ENCODE measurements around the gene ARPC2. TPM values are rescaled to one million over a fixed set of nuclear protein-coding genes. Genes with fewer than 3 reads are reported as not detected.
"Not testable (repeated sequence)": the region's sequence is repeated elsewhere in the genome, so short reads cannot be mapped to it uniquely, and the experiment has no call there.

Gene ARPC2
- total RNA-seq, 1 experiment from 2014 or later = 568 TPM

GRCh38 chr2:218270721-218271486, 53.9 kb downstream of the ARPC2 start:
- peak overlapping the region; percentile 53 for H3K27ac ChIP-seq (ENCODE audit: low read length)
- H3K9me2 ChIP-seq (replicated peaks; ENCODE audit: insufficient read depth, low read length) = no peaks in the 10 kb centered on the region
- H3K4me3 ChIP-seq (ENCODE audit: low read length) = peak overlapping the region; percentile 98
- H3K4me2 ChIP-seq (ENCODE audit: low read depth, low read length, poor library complexity, severe bottlenecking) = peak overlapping the region; percentile 83
- H3K9me3 ChIP-seq (ENCODE audit: low read length) = no peaks in the 10 kb centered on the region
- H3K27me3 ChIP-seq (ENCODE audit: low read length) = no peaks in the 10 kb centered on the region
- DNase-seq = peak; percentile 71
- H3K9ac ChIP-seq (ENCODE audit: low read length) = peak overlapping the region; percentile 94
- peaks cover 9% of the 10 kb centered on the region; the same call in 1 of the 2 replicates for H4K20me1 ChIP-seq (ENCODE audit: insufficient read depth, low read depth, low read length)
- H3K4me1 ChIP-seq (ENCODE audit: low read length) = peaks cover 25% of the 10 kb centered on the region
- H3K36me3 ChIP-seq (ENCODE audit: insufficient read depth, low read length) = peaks cover 14% of the 10 kb centered on the region; the same call in 1 of the 2 replicates
- H3K79me2 ChIP-seq (ENCODE audit: low read length) = peaks cover 18% of the 10 kb centered on the region
- H2AFZ ChIP-seq (ENCODE audit: low read length) = peak overlapping the region; percentile 63; the same call in 1 of the 2 replicates

GRCh38 chr2:218271487-218271797, 54.5 kb downstream of the ARPC2 start:
- Histone ChIP-seq H3K9me3 (ENCODE audit: low read length) (no peaks in the 10 kb centered on the region), H3K9me2 (replicated peaks; ENCODE audit: insufficient read depth, low read length) (no peaks in the 10 kb centered on the region), H3K27me3 (ENCODE audit: low read length) (no peaks in the 10 kb centered on the region), H2AFZ (ENCODE audit: low read length) (no peak overlapping the region), H3K4me3 (ENCODE audit: low read length) (peak overlapping the region; percentile 98), H3K27ac (ENCODE audit: low read length) (no peak overlapping the region; the same call in 1 of the 2 replicates), H3K4me2 (ENCODE audit: low read depth, low read length, poor library complexity, severe bottlenecking) (peak overlapping the region; percentile 83), H3K9ac (ENCODE audit: low read length) (peak overlapping the region; percentile 94), H3K4me1 (ENCODE audit: low read length) (peaks cover 25% of the 10 kb centered on the region), H3K79me2 (ENCODE audit: low read length) (peaks cover 18% of the 10 kb centered on the region), H3K36me3 (ENCODE audit: insufficient read depth, low read length) (peaks cover 13% of the 10 kb centered on the region; the same call in 1 of the 2 replicates), H4K20me1 (ENCODE audit: insufficient read depth, low read depth, low read length) (peaks cover 9% of the 10 kb centered on the region; the same call in 1 of the 2 replicates)
- no peak for DNase-seq

- Histone ChIP-seq H3K9ac (ENCODE audit: low read length) (peak overlapping the region; percentile 94), H4K20me1 (ENCODE audit: insufficient read depth, low read depth, low read length) (peaks cover 9% of the 10 kb centered on the region; the same call in 1 of the 2 replicates), H3K36me3 (ENCODE audit: insufficient read depth, low read length) (peaks cover 8% of the 10 kb centered on the region; the same call in 1 of the 2 replicates), H3K4me2 (ENCODE audit: low read depth, low read length, poor library complexity, severe bottlenecking) (peak overlapping the region; percentile 83), H3K27me3 (ENCODE audit: low read length) (no peaks in the 10 kb centered on the region), H3K4me3 (ENCODE audit: low read length) (peak overlapping the region; percentile 98), H3K79me2 (ENCODE audit: low read length) (peaks cover 18% of the 10 kb centered on the region), H3K9me2 (replicated peaks; ENCODE audit: insufficient read depth, low read length) (no peaks in the 10 kb centered on the region), H3K4me1 (ENCODE audit: low read length) (peaks cover 25% of the 10 kb centered on the region), H3K27ac (ENCODE audit: low read length) (no peak overlapping the region; the same call in 1 of the 2 replicates), H3K9me3 (ENCODE audit: low read length) (no peaks in the 10 kb centered on the region), H2AFZ (ENCODE audit: low read length) (no peak overlapping the region)
- no peak for DNase-seq
These were observed 55.0 kb downstream of the ARPC2 start for GRCh38 chr2:218271865-218272530.

GRCh38 chr2:218272531-218273212, 55.7 kb downstream of the ARPC2 start:
- peak; percentile 95 for DNase-seq
- H3K4me1 ChIP-seq (ENCODE audit: low read length) = peaks cover 25% of the 10 kb centered on the region
- no peaks in the 10 kb centered on the region for H3K9me3 ChIP-seq (ENCODE audit: low read length)
- H4K20me1 ChIP-seq (ENCODE audit: insufficient read depth, low read depth, low read length) = peaks cover 9% of the 10 kb centered on the region; the same call in 1 of the 2 replicates
- peaks cover 8% of the 10 kb centered on the region; the same call in 1 of the 2 replicates for H3K36me3 ChIP-seq (ENCODE audit: insufficient read depth, low read length)
- H2AFZ ChIP-seq (ENCODE audit: low read length) = no peak overlapping the region
- no peaks in the 10 kb centered on the region for H3K27me3 ChIP-seq (ENCODE audit: low read length)
- peak overlapping the region; percentile 9; the same call in 1 of the 2 replicates for H3K9ac ChIP-seq (ENCODE audit: low read length)
- H3K4me3 ChIP-seq (ENCODE audit: low read length) = peak overlapping the region; percentile 98; the same call in 1 of the 2 replicates
- no peaks in the 10 kb centered on the region for H3K9me2 ChIP-seq (replicated peaks; ENCODE audit: insufficient read depth, low read length)
- peak overlapping the region; percentile 83 for H3K4me2 ChIP-seq (ENCODE audit: low read depth, low read length, poor library complexity, severe bottlenecking)
- H3K79me2 ChIP-seq (ENCODE audit: low read length) = peaks cover 18% of the 10 kb centered on the region
- no peak overlapping the region; the same call in 1 of the 2 replicates for H3K27ac ChIP-seq (ENCODE audit: low read length)

- not testable (repeated sequence) for DNase-seq; H3K27me3 ChIP-seq (ENCODE audit: low read length); H3K4me3 ChIP-seq (ENCODE audit: low read length); H2AFZ ChIP-seq (ENCODE audit: low read length); H3K36me3 ChIP-seq (ENCODE audit: insufficient read depth, low read length); H3K9me2 ChIP-seq (replicated peaks; ENCODE audit: insufficient read depth, low read length); H3K27ac ChIP-seq (ENCODE audit: low read length); H3K9ac ChIP-seq (ENCODE audit: low read length); H3K9me3 ChIP-seq (ENCODE audit: low read length); H4K20me1 ChIP-seq (ENCODE audit: insufficient read depth, low read depth, low read length)
- H3K4me2 ChIP-seq (ENCODE audit: low read depth, low read length, poor library complexity, severe bottlenecking) = peak overlapping the region; percentile 41
- H3K79me2 ChIP-seq (ENCODE audit: low read length) = peaks cover 18% of the 10 kb centered on the region
- H3K4me1 ChIP-seq (ENCODE audit: low read length) = peaks cover 25% of the 10 kb centered on the region
These were observed 56.4 kb downstream of the ARPC2 start for GRCh38 chr2:218273214-218273907.

GRCh38 chr2:218273908-218274249, 56.9 kb downstream of the ARPC2 start:
- Histone ChIP-seq H3K9ac (ENCODE audit: low read length) (no peak overlapping the region), H3K9me2 (replicated peaks; ENCODE audit: insufficient read depth, low read length) (no peaks in the 10 kb centered on the region), H3K27me3 (ENCODE audit: low read length) (no peaks in the 10 kb centered on the region), H3K27ac (ENCODE audit: low read length) (no peak overlapping the region), H3K9me3 (ENCODE audit: low read length) (no peaks in the 10 kb centered on the region), H3K4me2 (ENCODE audit: low read depth, low read length, poor library complexity, severe bottlenecking) (no peak overlapping the region), H3K79me2 (ENCODE audit: low read length) (peaks cover 17% of the 10 kb centered on the region), H4K20me1 (ENCODE audit: insufficient read depth, low read depth, low read length) (peaks cover 9% of the 10 kb centered on the region; the same call in 1 of the 2 replicates), H2AFZ (ENCODE audit: low read length) (no peak overlapping the region), H3K4me3 (ENCODE audit: low read length) (no peak overlapping the region), H3K36me3 (ENCODE audit: insufficient read depth, low read length) (peaks cover 8% of the 10 kb centered on the region; the same call in 1 of the 2 replicates), H3K4me1 (ENCODE audit: low read length) (peaks cover 24% of the 10 kb centered on the region)
- no peak for DNase-seq

- DNase-seq = no peak
- no peak overlapping the region for H3K4me3 ChIP-seq (ENCODE audit: low read length)
- no peaks in the 10 kb centered on the region for H3K27me3 ChIP-seq (ENCODE audit: low read length)
- no peak overlapping the region for H3K4me2 ChIP-seq (ENCODE audit: low read depth, low read length, poor library complexity, severe bottlenecking)
- H3K4me1 ChIP-seq (ENCODE audit: low read length) = peaks cover 21% of the 10 kb centered on the region
- peaks cover 8% of the 10 kb centered on the region; the same call in 1 of the 2 replicates for H3K36me3 ChIP-seq (ENCODE audit: insufficient read depth, low read length)
- no peaks in the 10 kb centered on the region for H3K9me2 ChIP-seq (replicated peaks; ENCODE audit: insufficient read depth, low read length)
- H3K27ac ChIP-seq (ENCODE audit: low read length) = no peak overlapping the region
- H4K20me1 ChIP-seq (ENCODE audit: insufficient read depth, low read depth, low read length) = 0 out of 2 replicates have a peak, but pooled peaks cover 4% of the 10 kb centered on the region
- H3K79me2 ChIP-seq (ENCODE audit: low read length) = peaks cover 10% of the 10 kb centered on the region
- no peak overlapping the region for H3K9ac ChIP-seq (ENCODE audit: low read length)
- H3K9me3 ChIP-seq (ENCODE audit: low read length) = no peaks in the 10 kb centered on the region
- H2AFZ ChIP-seq (ENCODE audit: low read length) = no peak overlapping the region
These were observed 57.6 kb downstream of the ARPC2 start for GRCh38 chr2:218274586-218274985.

Data from Karpas-422 (cell line).